GM18861 (cell line): ENCODE measurements around the gene C9orf78.

Experiments
- ATAC-seq: cut with Tn5 transposase; IDR thresholded peaks from one replicate; pipeline ENCODE4 v1.9.1; 2021; ENCODE audit not compliant: unreplicated experiment

C9orf78 gene

DNA sequence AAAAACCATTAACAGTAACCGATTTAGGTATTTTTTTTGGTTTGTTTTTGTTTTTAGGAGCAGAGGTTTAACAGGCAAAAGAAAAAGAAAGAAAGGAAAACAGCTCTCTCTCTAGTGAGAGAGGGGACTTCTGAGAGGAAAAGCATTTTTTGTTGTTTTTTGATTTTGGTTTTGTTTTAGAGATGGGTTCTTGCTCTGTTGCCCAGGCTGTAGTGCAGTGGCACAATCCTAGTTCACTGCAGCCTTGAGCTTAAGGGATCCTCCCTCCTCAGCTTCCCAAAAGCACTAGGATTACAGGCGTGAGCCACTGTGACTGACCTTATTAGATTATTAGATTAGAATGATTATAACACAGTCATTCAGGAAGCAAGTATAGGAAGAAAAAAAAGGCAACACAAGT, 10.3 kb upstream of the C9orf78 start:
- no peak for ATAC-seq

DNA sequence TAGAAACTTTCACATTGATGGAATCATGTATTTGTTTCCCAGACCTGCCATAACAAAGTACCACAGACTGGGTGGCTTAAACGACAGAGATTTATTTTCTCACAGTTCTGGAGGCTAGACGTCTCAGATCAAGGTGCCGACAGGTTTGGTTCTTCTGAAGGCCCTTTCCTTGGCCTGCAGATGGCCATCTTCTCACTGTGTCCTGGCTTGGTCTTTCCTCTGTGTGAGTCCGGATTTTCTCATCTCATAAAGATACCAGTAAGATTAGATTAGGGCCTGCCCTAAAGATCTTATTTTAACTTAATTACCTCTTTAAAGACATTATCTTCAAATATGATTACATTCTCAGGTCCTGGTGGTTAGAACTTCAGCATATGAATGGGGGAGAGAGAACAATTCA, 6.0 kb upstream of the C9orf78 start:
- no peak for ATAC-seq

DNA sequence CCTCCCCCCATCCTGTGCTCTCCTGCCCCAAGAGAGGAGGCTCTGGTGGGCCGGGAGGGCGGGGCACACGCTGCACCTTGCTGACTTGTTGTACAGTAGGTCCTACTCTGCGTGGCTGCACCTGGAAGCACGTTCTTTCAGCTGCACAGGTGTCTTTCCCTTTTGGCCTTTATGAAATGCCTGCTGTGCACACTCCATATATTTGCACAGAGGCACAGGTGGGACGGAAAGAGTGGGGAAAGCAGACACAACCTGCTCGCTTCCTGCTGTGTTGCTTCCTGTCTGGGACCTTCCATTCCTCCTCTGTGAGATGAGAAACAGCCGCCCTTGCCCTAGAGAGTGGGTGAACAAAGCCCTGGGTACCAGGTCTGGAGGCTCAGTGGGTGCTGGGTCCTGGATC, 5.0 kb upstream of the C9orf78 start:
- no peak for ATAC-seq

DNA sequence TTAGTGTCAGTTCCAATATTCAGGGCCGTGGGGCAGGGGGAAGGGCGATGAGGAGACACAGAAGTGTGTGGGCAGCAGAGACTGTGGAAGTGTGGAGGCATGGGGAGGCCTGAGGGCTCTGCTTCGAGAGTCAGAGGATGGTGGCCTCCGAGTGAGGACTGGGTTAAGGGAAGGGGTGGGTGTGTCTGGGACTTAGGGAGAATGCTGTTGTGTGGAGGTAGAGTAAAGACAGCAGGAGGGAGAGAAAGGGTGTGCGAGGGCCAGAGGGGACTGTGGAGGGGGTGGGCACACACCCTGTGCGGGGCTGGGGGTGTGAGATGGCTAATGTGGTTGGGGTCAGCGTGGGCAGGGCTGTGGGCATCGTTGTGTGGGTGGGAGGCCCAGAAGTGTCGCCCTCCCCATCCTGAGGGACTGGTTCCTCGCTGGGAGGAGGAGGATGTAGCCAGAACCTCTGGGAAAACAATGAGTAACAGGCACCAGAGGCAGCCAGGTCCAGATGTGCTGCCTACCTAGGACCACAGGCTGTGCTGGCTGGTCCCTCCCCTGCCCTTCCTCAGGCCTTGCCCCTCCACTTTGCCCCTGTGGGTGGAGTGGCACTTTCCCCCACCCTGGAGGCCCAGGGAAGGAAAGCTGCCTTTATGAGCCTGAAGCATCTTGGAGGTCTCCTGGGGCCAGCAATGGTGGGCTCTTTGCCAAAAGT, 4.4 kb upstream of the C9orf78 start:
- ATAC-seq = no peak

DNA sequence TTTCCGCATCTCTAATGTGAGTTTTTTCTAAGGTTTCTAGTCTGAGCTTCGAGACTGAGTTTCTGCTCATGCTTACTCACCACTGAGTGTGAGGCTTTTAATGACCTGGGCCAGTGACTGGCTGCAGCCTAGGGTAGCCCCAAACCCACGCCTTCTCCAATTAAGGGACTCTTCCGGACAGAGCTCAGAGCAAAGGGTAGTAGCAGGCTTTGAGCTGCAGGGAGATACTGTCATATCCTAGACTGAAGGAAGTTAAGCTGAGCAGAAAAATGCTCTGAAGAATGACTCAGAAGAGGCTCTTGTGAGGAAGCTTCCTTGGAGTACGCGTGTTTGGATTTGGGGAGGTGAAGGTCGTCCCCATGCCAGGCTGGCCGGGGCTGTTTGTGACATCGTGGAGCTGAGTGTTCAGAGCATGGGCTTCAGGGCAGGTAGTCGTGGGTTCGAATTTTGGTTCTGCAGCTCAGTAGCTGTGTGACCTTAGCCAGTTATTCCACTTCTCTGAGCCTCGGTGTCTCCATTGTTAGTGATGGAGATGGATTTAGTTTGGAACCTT, 3.7 kb upstream of the C9orf78 start:
- no peak for ATAC-seq

DNA sequence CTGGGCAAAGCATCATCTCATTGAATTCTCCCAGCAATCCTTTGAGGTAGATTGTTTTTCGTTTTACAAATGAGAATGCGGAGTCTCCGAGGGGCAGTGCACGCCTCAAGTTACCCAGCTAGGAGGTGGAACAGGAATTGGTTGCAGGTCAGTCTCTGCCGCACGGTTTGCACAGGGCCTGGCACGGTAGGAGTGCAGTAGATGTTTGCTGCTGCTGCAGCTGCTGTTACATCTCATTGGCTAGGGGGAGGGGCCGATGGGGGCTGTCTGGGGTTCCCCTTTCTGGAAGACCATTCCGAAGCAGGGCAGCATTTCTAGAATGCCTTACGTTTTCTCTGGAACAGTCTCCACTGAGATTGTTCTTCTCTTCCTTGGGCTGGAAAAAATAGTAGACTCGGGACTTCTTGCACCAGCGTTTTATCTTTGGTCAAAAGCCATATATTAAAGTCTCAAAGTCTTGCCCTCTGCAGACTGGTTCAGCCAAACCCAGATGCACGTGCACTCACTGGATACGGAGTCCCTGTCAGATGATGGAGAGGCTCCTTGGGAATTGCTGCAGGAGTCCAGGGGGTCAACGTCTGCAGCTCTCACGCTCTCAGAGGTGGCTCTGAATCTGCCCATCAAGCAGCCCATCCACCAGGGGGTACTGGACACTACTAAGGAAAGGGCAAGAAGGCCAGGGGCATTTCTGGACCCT, 1.4 kb upstream of the C9orf78 start:
- ATAC-seq = no peak

DNA sequence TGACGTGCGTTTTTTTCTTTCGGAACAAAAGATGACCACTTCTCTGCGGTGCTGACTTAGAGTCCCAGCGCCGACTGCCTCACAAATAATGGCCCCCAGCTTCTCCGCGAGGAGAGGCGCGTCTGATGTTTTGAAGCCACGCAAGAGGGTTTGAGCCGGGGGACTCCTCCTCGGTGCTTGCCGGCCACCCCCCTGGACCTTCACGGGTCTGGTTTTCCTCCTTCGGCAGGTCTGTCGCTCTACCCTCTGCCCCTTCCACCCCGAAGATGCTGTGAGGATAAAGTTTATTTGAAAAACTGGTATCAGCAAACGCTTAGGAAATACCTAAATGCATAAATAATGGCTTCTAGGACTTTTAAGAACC, 767 bp upstream of the C9orf78 start:
- ATAC-seq = no peak

DNA sequence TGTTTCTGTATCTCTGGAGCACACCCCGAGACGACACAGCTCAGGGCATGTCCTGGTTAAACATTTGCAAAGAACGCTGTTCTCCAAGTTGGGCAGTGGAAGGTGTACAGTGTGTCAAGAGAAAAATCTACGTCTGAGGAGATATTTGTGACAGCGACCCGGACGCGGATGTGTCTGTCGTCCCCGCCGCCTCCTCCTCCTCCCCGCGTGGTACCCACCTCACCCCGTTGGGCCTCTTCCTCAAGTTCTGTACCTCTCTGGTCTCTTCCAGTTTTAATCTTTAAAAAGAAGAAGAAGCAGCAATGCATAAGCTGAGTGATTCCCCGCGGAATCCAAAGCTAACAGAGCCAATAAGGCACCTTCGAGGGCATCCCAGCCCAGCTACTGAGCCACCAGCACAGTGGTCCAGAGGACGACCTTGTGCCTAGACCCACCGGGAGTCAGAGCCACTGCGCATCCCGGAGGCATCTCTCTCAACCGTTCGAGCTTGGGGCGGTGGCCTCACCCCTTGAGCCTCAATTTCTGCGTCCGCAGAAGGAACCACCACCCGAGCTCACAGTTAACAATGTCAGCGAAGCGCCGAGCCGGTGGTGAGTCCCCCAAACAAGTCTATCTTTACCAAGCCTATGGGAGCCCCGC, 467 bp downstream of the C9orf78 start:
- ATAC-seq = no peak

DNA sequence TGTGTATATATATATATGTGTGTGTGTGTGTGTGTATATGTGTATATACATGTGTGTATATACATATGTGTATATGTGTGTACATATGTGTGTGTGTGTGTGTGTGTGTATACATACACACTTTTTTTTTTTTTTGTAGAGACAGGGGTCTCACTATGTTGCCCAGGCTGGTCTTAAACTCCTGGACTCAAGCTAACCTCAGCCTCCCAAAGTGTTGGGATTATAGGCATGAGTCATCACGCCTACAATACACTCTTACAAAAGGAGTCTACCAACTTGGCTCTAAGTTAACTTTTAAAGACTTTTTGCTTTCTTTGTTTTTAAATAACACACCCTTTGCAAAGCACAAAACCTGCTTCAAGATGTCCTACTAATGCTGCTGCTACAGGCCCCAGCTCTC, 2.1 kb downstream of the C9orf78 start:
- no peak for ATAC-seq

DNA sequence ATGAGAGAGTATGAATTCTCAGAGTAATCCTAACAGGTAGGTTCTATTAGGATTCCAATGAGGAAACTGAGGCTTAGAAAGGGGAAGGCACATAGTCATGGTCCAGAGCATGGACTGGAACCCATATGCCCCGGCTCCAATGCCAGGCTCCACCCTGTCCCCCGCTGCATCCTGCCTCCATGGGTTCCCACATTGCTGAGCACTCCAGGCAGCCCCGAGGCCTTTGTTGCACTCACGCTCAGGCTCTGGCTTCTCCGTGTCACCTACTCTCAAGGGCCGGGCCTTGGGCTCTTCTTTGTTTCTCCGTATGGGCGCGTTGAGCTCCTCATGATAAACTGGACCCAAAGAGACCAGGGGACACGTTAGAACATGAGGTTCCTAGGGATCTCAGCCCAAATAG, 6.1 kb downstream of the C9orf78 start:
- no peak for ATAC-seq

- no peak for ATAC-seq
These were observed 7.0 kb downstream of the C9orf78 start for GRCh38 chr9:129828051-129828450.

GRCh38 chr9:129826759-129827158, 8.3 kb downstream of the C9orf78 start:
- ATAC-seq = no peak

GRCh38 chr9:129826344-129826743, 8.7 kb downstream of the C9orf78 start:
- ATAC-seq = no peak

GRCh38 chr9:129823935-129824601, 11.0 kb downstream of the C9orf78 start, which contains the start of gene TOR1A:
Gene TOR1A, minus strand, starts transcription at chr9:129824136. Its CDS starts 51 bp downstream, at chr9:129824085.
- ATAC-seq = peak; percentile 87

DNA sequence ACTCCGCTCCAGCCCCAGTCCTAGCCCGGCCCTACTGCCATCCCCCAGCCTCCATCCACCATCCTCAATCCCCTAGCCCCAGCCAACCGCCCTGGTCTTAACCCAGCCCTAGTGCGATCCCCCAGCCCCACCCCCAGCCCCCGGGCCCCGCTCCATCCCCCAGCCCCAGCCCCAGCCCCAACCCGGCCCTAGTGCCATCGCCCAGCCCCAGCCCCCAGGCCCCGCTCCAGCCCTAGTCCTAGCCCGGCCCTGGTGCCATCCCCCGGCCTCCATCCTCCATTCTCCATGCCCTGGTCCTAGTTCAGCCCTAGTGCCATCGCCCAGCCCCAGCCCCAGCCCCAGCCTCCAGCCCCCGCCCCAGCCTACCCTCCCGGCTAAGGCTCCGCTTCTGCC, 11.5 kb downstream of the C9orf78 start:
- ATAC-seq = no peak

DNA sequence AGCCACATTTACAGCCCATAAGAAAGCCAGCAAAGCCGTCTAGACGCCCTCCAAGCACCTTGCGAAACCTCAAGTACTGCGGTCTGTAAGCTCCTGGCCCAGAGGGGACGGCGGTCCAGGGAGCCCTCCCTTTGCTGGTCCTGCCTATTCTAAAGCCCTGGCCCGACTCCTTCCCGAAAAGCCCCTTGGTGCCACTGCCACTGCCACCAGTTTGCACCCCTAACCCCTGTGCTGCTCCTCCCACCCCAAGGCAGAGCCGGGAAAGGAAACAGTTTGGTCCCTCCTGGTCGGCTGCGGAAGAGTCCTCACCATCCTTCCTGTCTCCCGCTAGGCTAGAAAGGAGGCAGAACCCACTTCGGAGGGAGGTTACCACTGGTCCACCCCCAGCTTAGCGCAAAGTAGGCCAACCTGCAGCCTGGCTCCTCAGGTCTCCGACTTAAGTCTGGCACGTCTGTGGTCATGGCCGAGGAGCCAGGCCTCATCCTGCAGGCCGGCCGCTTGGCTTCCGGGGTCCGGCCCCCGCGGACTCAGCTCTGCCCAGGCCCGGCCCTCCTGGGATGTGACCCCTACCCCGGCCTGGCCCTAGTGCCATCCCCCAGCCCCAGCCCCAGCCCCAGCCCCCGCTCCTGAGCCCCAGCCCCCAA, 12.1 kb downstream of the C9orf78 start:
- ATAC-seq = no peak

- ATAC-seq = no peak
These were observed 18.3 kb downstream of the C9orf78 start for GRCh38 chr9:129816501-129817435.

GRCh38 chr9:129815278-129815677, 19.8 kb downstream of the C9orf78 start:
- ATAC-seq = no peak

GRCh38 chr9:129814432-129815223, 20.4 kb downstream of the C9orf78 start:
- no peak for ATAC-seq
